Measurements from ENCODE around the gene TTC24. TPM values are rescaled to one million over a fixed set of nuclear protein-coding genes. Genes with fewer than 3 reads are reported as not detected.

Gene TTC24
- total and polyA plus RNA-seq, 10 of the 15 experiments (the other 5 are each of a cell fraction or from before 2014, with no cell fraction given), result 0.05 to 6.4 (median 2.9) TPM; not detected in 1

DNA sequence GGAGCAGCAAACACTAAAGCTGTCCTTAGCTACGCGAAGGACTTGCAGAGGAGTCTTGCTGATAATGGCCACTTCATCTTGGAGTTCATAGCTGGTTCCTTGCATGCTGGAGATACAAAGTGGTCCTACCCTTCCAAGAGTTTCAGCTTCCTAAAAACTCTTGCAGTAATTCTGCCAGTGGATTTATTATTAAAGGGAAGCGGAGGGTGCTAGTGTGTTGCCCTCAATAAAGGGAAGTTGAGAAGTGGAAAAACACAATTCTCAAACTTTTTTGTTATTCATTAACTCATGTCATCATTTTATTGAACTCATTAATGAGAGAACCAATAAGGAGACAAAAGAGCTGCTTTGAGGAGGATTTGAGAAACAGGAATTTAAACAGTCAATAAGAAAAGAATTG is 33.1 kb downstream of the TTC24 start (continued):
- TF ChIP-seq FOS (IDR thresholded peaks at IDR 0.05; ENCODE audit: borderline replicate concordance, extremely low read depth, insufficient read length) (no peak), HSF1 (IDR thresholded peaks at IDR 0.05; ENCODE audit: low read depth, low read length) (no peak), ZNF687 (IDR thresholded peaks at IDR 0.05) (no peak), NFIC (IDR thresholded peaks at IDR 0.05; ENCODE audit: low read depth, low read length) (no peak)
- TF ChIP-seq, protein P1, sequence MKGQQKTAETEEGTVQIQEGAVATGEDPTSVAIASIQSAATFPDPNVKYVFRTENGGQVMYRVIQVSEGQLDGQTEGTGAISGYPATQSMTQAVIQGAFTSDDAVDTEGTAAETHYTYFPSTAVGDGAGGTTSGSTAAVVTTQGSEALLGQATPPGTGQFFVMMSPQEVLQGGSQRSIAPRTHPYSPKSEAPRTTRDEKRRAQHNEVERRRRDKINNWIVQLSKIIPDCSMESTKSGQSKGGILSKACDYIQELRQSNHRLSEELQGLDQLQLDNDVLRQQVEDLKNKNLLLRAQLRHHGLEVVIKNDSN (IDR thresholded peaks at IDR 0.05; ENCODE audit: borderline replicate concordance, extremely low read length, insufficient read depth, low read depth, low read length), result no peak

Measured in GM12878 (cell line).